ENCODE measurements around the gene CDC42EP4.
A peak's percentile ranks its signal among the peaks of the same experiment; 100 is the strongest.

DNA sequence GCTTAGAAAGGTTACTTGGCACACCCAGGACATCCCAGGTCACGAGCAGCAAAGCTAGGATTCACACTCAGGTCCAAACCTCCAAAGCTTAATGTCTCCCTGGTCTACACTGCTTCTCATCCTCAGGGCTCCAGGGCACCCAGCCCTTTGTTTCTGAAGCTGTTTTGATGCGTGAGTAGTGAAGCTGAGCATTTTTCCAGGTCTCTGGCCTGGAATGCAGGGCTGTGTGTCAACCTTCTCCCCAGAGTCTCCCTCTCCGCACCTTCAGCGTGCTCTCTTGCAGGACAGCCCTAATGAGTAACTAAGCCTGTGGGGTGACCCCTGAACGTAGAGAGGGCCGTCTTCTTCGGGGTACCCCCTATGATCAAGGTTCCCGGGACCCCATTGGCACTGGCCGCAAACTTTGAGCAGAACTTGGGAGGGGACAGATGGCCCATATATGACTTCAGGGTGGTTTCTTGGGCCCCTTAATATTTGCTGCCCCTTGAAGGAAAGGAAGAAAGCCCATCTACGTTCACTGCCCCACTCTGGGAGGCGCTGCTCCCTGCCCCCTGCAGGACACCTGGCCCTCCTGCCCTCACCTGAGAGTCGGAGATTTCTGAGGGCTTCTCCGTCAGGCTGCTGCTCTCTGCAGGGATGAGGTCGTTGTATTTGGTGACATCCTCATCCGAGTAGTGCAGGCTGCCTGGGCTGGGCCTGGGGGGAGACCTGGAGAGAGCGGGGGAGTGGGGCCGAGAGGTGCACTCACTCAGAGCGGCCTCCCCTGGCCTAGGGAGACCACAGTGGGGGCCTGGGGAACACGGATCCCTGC, 36.4 kb upstream of the CDC42EP4 start:
- TF ChIP-seq, protein P1, sequence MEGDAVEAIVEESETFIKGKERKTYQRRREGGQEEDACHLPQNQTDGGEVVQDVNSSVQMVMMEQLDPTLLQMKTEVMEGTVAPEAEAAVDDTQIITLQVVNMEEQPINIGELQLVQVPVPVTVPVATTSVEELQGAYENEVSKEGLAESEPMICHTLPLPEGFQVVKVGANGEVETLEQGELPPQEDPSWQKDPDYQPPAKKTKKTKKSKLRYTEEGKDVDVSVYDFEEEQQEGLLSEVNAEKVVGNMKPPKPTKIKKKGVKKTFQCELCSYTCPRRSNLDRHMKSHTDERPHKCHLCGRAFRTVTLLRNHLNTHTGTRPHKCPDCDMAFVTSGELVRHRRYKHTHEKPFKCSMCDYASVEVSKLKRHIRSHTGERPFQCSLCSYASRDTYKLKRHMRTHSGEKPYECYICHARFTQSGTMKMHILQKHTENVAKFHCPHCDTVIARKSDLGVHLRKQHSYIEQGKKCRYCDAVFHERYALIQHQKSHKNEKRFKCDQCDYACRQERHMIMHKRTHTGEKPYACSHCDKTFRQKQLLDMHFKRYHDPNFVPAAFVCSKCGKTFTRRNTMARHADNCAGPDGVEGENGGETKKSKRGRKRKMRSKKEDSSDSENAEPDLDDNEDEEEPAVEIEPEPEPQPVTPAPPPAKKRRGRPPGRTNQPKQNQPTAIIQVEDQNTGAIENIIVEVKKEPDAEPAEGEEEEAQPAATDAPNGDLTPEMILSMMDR (IDR thresholded peaks at IDR 0.05 in 2 of 3, conservative IDR thresholded peaks at IDR 0.05 in 1 of 3; ENCODE audit: insufficient read depth in 2 of 3, low read depth in 1 of 3, low read length in 3 of 3): 0 out of 6 replicates have a peak, but pooled peaks of 1 of the 3 experiments have one; percentile 19
- TF ChIP-seq ZKSCAN1 (IDR thresholded peaks at IDR 0.05; ENCODE audit: low read depth, low read length) (no peak), SMARCA4 (IDR thresholded peaks at IDR 0.05) (no peak), ZNF584 (CRISPR knock-in tag; IDR thresholded peaks at IDR 0.05; ENCODE audit: low read depth) (no peak), TOE1 (IDR thresholded peaks at IDR 0.05; ENCODE audit: borderline replicate concordance) (no peak), TOE1 (CRISPR knock-in tag; IDR thresholded peaks at IDR 0.05; ENCODE audit: borderline replicate concordance, low read depth) (no peak)
- TF ChIP-seq, protein P2, sequence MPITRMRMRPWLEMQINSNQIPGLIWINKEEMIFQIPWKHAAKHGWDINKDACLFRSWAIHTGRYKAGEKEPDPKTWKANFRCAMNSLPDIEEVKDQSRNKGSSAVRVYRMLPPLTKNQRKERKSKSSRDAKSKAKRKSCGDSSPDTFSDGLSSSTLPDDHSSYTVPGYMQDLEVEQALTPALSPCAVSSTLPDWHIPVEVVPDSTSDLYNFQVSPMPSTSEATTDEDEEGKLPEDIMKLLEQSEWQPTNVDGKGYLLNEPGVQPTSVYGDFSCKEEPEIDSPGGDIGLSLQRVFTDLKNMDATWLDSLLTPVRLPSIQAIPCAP (CRISPR knock-in tag; IDR thresholded peaks at IDR 0.05; ENCODE audit: borderline replicate concordance): no peak
